Smooth muscle cell (in vitro differentiated cells): Measurements from ENCODE around the gene NRM. TPM values are rescaled to one million over a fixed set of nuclear protein-coding genes. Genes with fewer than 3 reads are reported as not detected.

Experiments used
- DNase-seq: peaks from one replicate; lab custom pipeline; 2025; ENCODE audit not compliant: unreplicated experiment; lab: John Stamatoyannopoulos, UW
- H2AFZ ChIP-seq: fragments of 200-600 bp; sonication (generic); 2 replicates; pipeline ENCODE4 v1.6.0; 2016; ENCODE audit warnings: antibody characterized with exemption, low read depth, mild to moderate bottlenecking
- H3F3A ChIP-seq: fragments of 200-600 bp; sonication (generic); 2 replicates; pipeline ENCODE4 v1.6.0; 2017; ENCODE audit warnings: antibody characterized with exemption, low read depth
- H3K27ac ChIP-seq: fragments of 200-600 bp; sonication (generic); 2 replicates; pipeline ENCODE4 v1.5.1; 2016; ENCODE audit warnings: low read depth, mild to moderate bottlenecking
- H3K27me3 ChIP-seq: fragments of 200-600 bp; sonication (generic); 2 replicates; pipeline ENCODE4 v1.6.1; 2016; ENCODE audit warnings: low read depth, mild to moderate bottlenecking
- H3K36me3 ChIP-seq: fragments of 200-600 bp; sonication (generic); 2 replicates; pipeline ENCODE4 v1.5.1; 2016; ENCODE audit warnings: low read depth
- H3K4me1 ChIP-seq: fragments of 200-600 bp; sonication (generic); 2 replicates; pipeline ENCODE4 v1.5.1; 2016; ENCODE audit warnings: low read depth
- H3K4me2 ChIP-seq: fragments of 200-600 bp; sonication (generic); 2 replicates; pipeline ENCODE4 v1.6.0; 2016; ENCODE audit warnings: mild to moderate bottlenecking
- H3K4me3 ChIP-seq: fragments of 200-600 bp; sonication (generic); 2 replicates; pipeline ENCODE4 v1.5.1; 2016; ENCODE audit warnings: mild to moderate bottlenecking
- H3K79me2 ChIP-seq: fragments of 200-600 bp; sonication (generic); 2 replicates; pipeline ENCODE4 v1.6.0; 2016; ENCODE audit warnings: low read depth, mild to moderate bottlenecking
- H3K9ac ChIP-seq: fragments of 200-600 bp; sonication (generic); 2 replicates; pipeline ENCODE4 v1.6.0; 2016; ENCODE audit warnings: low read depth
- H3K9me3 ChIP-seq: fragments of 200-600 bp; sonication (generic); replicated peaks from 2 replicates; pipeline ENCODE4 v1.5.1; 2016; ENCODE audit warnings: low read depth
- H4K20me1 ChIP-seq: fragments of 200-600 bp; sonication (generic); 2 replicates; pipeline ENCODE4 v1.6.0; 2016; ENCODE audit warnings: low read depth
- CTCF ChIP-seq: fragments of 200-600 bp; sonication (generic); IDR thresholded peaks from 2 replicates; pipeline ENCODE4 v1.5.1; 2017; ENCODE audit warnings: borderline replicate concordance, mild to moderate bottlenecking, antibody characterized with exemption; ENCODE audit not compliant: insufficient read depth, poor library complexity, severe bottlenecking
- WGBS: methylation state at CpG from one replicate; pipeline ENCODE4 v1.1.7; 2016; ENCODE audit warnings: low lambda C conversion rate; 5-methylcytosine and 5-hydroxymethylcytosine counted together
- polyA plus RNA-seq: library from polyadenylated mRNA; unstranded; fragments of >200 nt; fragmentation: Nextera tagmentation; extraction: Ambion mirVana; gene quantifications from 2 replicates; pipeline ENCODE4 v1.2.1, GENCODE V29; 2016
- total RNA-seq: library from RNA; depleted of rRNA; stranded (reverse); fragments of >200 nt; gene quantifications from 2 replicates; pipeline ENCODE4 v1.2.3, GENCODE V29; 2014

Gene NRM
- total and polyA plus RNA-seq, 2 experiments from 2014 or later: 25.8 to 28.5 TPM

- no peaks in the 10 kb centered on the region for H3K9me3 ChIP-seq
- no peak overlapping the region for H3K4me3 ChIP-seq
- no peak overlapping the region for H2AFZ ChIP-seq
- H3K27ac ChIP-seq: no peak overlapping the region
- no peak overlapping the region for H3K4me2 ChIP-seq
- H3K4me1 ChIP-seq: no peaks in the 10 kb centered on the region
- H3F3A ChIP-seq: peaks cover 25% of the 10 kb centered on the region
- peaks cover 72% of the 10 kb centered on the region for H4K20me1 ChIP-seq
- peaks cover 19% of the 10 kb centered on the region for H3K36me3 ChIP-seq
- TF ChIP-seq CTCF: no peak
- no peak overlapping the region for H3K9ac ChIP-seq
- 97% methylated on average over 8 of the region's 8 CpGs for WGBS
- no peak for DNase-seq
- H3K27me3 ChIP-seq: no peaks in the 10 kb centered on the region
- H3K79me2 ChIP-seq: peaks cover 42% of the 10 kb centered on the region
Measured at GRCh38 chr6:30735668-30736314, 45.0 kb upstream of the NRM start.

- H3F3A ChIP-seq: peaks cover 47% of the 10 kb centered on the region
- no peaks in the 10 kb centered on the region for H3K4me1 ChIP-seq
- H3K4me2 ChIP-seq: no peak overlapping the region
- no peak overlapping the region for H3K9ac ChIP-seq
- H3K36me3 ChIP-seq: peaks cover 13% of the 10 kb centered on the region
- H3K27me3 ChIP-seq: no peaks in the 10 kb centered on the region
- TF ChIP-seq CTCF: no peak
- H3K79me2 ChIP-seq: peaks cover 18% of the 10 kb centered on the region
- H3K9me3 ChIP-seq: no peaks in the 10 kb centered on the region
- H3K27ac ChIP-seq: no peak overlapping the region
- no peak overlapping the region for H2AFZ ChIP-seq
- 98% methylated on average over 12 of the region's 12 CpGs for WGBS
- no peak for DNase-seq
- no peak overlapping the region for H3K4me3 ChIP-seq
- peaks cover 53% of the 10 kb centered on the region for H4K20me1 ChIP-seq
Measured at GRCh38 chr6:30732237-30732943, 41.6 kb upstream of the NRM start.

GRCh38 chr6:30730601-30731435 is 40.0 kb upstream of the NRM start:
- no peak overlapping the region for H2AFZ ChIP-seq
- H3K9me3 ChIP-seq: no peaks in the 10 kb centered on the region
- no peaks in the 10 kb centered on the region for H3K27me3 ChIP-seq
- no peak overlapping the region for H3K9ac ChIP-seq
- no peak overlapping the region for H3K4me2 ChIP-seq
- H4K20me1 ChIP-seq: peaks cover 53% of the 10 kb centered on the region
- H3K36me3 ChIP-seq: peaks cover 10% of the 10 kb centered on the region
- peaks cover 12% of the 10 kb centered on the region for H3K79me2 ChIP-seq
- no peak overlapping the region for H3K4me3 ChIP-seq
- no peak overlapping the region for H3K27ac ChIP-seq
- TF ChIP-seq CTCF: peak; percentile 41
- no peak for DNase-seq
- WGBS: 80% methylated on average over 30 of the region's 30 CpGs
- peaks cover 60% of the 10 kb centered on the region for H3F3A ChIP-seq
- no peaks in the 10 kb centered on the region for H3K4me1 ChIP-seq
